DND-41 (cell line): ENCODE data around the gene PLEKHA8.

Experiments used
- CTCF ChIP-seq: IDR thresholded peaks from 2 replicates; pipeline ENCODE4 v1.5.1; 2012; ENCODE audit warnings: borderline replicate concordance, low read length, moderate library complexity, mild to moderate bottlenecking; ENCODE audit not compliant: poor library complexity, severe bottlenecking; ENCODE audit errors: extremely low read depth
- EZH2 ChIP-seq: IDR thresholded peaks from 3 replicates; pipeline ENCODE4 v1.6.1; 2012; ENCODE audit warnings: borderline replicate concordance, low read depth, mild to moderate bottlenecking, moderate library complexity, low read length, inconsistent platforms; ENCODE audit not compliant: severe bottlenecking

GRCh38 chr7:30171766-30172447, 143.7 kb downstream of the PLEKHA8 start:
- TF ChIP-seq CTCF (no peak), EZH2 (no peak)
